ENCODE data around the gene CDKL1.

GRCh38 chr14:50389668-50390441 lies 6.8 kb downstream of the CDKL1 start:
- TF ChIP-seq POLR2A (IDR thresholded peaks at IDR 0.05; ENCODE audit: low read length), result no peak
- no peak for TF ChIP-seq CEBPB (IDR thresholded peaks at IDR 0.05)
- no peak for TF ChIP-seq ELK1 (IDR thresholded peaks at IDR 0.05; ENCODE audit: low read depth, low read length)
- no peak for TF ChIP-seq JUN (IDR thresholded peaks at IDR 0.05)
- no peak for TF ChIP-seq MAX (IDR thresholded peaks at IDR 0.05)
- no peak for TF ChIP-seq EHMT2 (IDR thresholded peaks at IDR 0.05; ENCODE audit: low read depth)
- no peak for TF ChIP-seq RAD21 (conservative IDR thresholded peaks at IDR 0.05 in 1 of 2, IDR thresholded peaks at IDR 0.05 in 1 of 2)
- TF ChIP-seq, protein P1, sequence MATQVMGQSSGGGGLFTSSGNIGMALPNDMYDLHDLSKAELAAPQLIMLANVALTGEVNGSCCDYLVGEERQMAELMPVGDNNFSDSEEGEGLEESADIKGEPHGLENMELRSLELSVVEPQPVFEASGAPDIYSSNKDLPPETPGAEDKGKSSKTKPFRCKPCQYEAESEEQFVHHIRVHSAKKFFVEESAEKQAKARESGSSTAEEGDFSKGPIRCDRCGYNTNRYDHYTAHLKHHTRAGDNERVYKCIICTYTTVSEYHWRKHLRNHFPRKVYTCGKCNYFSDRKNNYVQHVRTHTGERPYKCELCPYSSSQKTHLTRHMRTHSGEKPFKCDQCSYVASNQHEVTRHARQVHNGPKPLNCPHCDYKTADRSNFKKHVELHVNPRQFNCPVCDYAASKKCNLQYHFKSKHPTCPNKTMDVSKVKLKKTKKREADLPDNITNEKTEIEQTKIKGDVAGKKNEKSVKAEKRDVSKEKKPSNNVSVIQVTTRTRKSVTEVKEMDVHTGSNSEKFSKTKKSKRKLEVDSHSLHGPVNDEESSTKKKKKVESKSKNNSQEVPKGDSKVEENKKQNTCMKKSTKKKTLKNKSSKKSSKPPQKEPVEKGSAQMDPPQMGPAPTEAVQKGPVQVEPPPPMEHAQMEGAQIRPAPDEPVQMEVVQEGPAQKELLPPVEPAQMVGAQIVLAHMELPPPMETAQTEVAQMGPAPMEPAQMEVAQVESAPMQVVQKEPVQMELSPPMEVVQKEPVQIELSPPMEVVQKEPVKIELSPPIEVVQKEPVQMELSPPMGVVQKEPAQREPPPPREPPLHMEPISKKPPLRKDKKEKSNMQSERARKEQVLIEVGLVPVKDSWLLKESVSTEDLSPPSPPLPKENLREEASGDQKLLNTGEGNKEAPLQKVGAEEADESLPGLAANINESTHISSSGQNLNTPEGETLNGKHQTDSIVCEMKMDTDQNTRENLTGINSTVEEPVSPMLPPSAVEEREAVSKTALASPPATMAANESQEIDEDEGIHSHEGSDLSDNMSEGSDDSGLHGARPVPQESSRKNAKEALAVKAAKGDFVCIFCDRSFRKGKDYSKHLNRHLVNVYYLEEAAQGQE (IDR thresholded peaks at IDR 0.05), result no peak
- TF ChIP-seq BHLHE40 (IDR thresholded peaks at IDR 0.05; ENCODE audit: low read depth, low read length), result no peak
- TF ChIP-seq EP300 (IDR thresholded peaks at IDR 0.05), result no peak
- TF ChIP-seq POLR2AphosphoS2 (conservative IDR thresholded peaks at IDR 0.05; ENCODE audit: low read length), result no peak
